K562 (cell line): ENCODE measurements around the gene TFPI. TPM values are rescaled to one million over a fixed set of nuclear protein-coding genes. Genes with fewer than 3 reads are reported as not detected.
A peak's percentile ranks its signal among the peaks of the same experiment; 100 is the strongest.
"Not testable (repeated sequence)": the region's sequence is repeated elsewhere in the genome, so short reads cannot be mapped to it uniquely, and the experiment has no call there.

Experiments used
- ATAC-seq: fragments of 200-7000 bp; cut with Tn5 transposase; 3 replicates; pipeline ENCODE4 v1.9.1; 2020; ENCODE audit warnings: moderate library complexity
- BruUV-seq: library from RNA; stranded (reverse); fragments of 400-500 nt; replicated peaks from 2 replicates; lab custom pipeline; 2021; lab: Mats Ljungman, UMichigan
- CTCF ChIA-PET: fragments of 300-600 bp; formaldehyde crosslinking; extraction: SDS; loops from one replicate; lab custom pipeline; 2021; ENCODE audit warnings: low intra/inter-chr PET ratio; lab: Yijun Ruan, JAX
- POLR2A ChIA-PET: fragments of 300-600, 350-650 bp; sonication (Branson Sonifier 250); formaldehyde crosslinking; extraction: SDS; loops from one replicate; lab custom pipeline; 2021; ENCODE audit warnings: antibody characterized with exemption, inconsistent platforms; lab: Yijun Ruan, JAX
- DNase-seq, 4 experiments: peaks; one replicate each; pipeline versions ENCODE4 v3.0.0 to v3.0.0-alpha.2; 2011 to 2018; ENCODE audit warnings: low spot score in 3 of 4, mixed read lengths in 3 of 4; ENCODE audit errors: extremely low read depth in 1 of 4
- FAIRE-seq: peaks from 2 replicates; lab custom pipeline; 2011; peaks lifted over from hg19 to GRCh38; lab: Jason Lieb, UNC
- H2AFZ ChIP-seq: 2 replicates; pipeline ENCODE4 v1.6.0; 2011; ENCODE audit warnings: low read depth, low read length, control low read depth, inconsistent platforms
- H3K27ac ChIP-seq: fragments of 200-600 bp; 3 replicates; pipeline ENCODE4 v1.8.0; 2011; ENCODE audit warnings: low read depth, mild to moderate bottlenecking, control low read depth, inconsistent platforms, low read length, moderate library complexity, mixed read lengths; ENCODE audit errors: extremely low read depth
- H3K27me3 ChIP-seq, 2 experiments: fragments of 300-600 bp in 1 of 2; 2 replicates in 1 of 2; 3 replicates in 1 of 2; pipeline versions ENCODE4 v1.6.0 to v1.8.0; 2011; ENCODE audit warnings: inconsistent platforms in 2 of 2, low read length in 2 of 2, mild to moderate bottlenecking in 1 of 2, mixed read lengths in 1 of 2, moderate library complexity in 1 of 2; ENCODE audit not compliant: control insufficient read depth in 2 of 2, insufficient read depth in 2 of 2
- H3K36me3 ChIP-seq: fragments of 300-600 bp; 3 replicates; pipeline ENCODE4 v1.8.0; 2011; ENCODE audit warnings: mild to moderate bottlenecking, low read length, inconsistent platforms; ENCODE audit not compliant: control insufficient read depth, insufficient read depth
- H3K4me1 ChIP-seq, 2 experiments: fragments of 200-600 bp in 1 of 2; replicated peaks in 1 of 2; 2 replicates in 1 of 2; 3 replicates in 1 of 2; pipeline versions ENCODE4 v1.5.1 to v1.8.0; 2011; ENCODE audit warnings: inconsistent platforms in 2 of 2, low read length in 2 of 2, mild to moderate bottlenecking in 1 of 2, mixed read lengths in 1 of 2, moderate library complexity in 1 of 2; ENCODE audit not compliant: control insufficient read depth in 2 of 2, insufficient read depth in 2 of 2
- H3K4me2 ChIP-seq: 2 replicates; pipeline ENCODE4 v1.6.1; 2011; ENCODE audit warnings: low read length, control low read depth, inconsistent platforms, mixed read lengths; ENCODE audit not compliant: insufficient read depth
- H3K4me3 ChIP-seq: fragments of 200-600 bp; sonication (generic), shearing (Covaris generic); 2 replicates; pipeline ENCODE4 v1.5.1; 2016; ENCODE audit warnings: control low read depth, inconsistent platforms
- H3K79me2 ChIP-seq: fragments of 200-600 bp; 3 replicates; pipeline ENCODE4 v1.8.0; 2011; ENCODE audit warnings: low read length, inconsistent platforms; ENCODE audit not compliant: control insufficient read depth, insufficient read depth
- H3K9ac ChIP-seq, 2 experiments: 2 replicates each; pipeline versions ENCODE4 v1.6.0 to v1.6.1; 2011; ENCODE audit warnings: low read depth in 2 of 2, low read length in 2 of 2, control low read depth in 1 of 2, inconsistent platforms in 1 of 2, mild to moderate bottlenecking in 1 of 2, mixed read lengths in 1 of 2; ENCODE audit not compliant: insufficient read depth in 1 of 2
- H3K9me1 ChIP-seq: one replicate; pipeline ENCODE4 v1.6.0; 2011; ENCODE audit warnings: inconsistent platforms, mild to moderate bottlenecking, low read length, moderate library complexity; ENCODE audit not compliant: control insufficient read depth, insufficient read depth
- H3K9me3 ChIP-seq: replicated peaks from 2 replicates; pipeline ENCODE4 v1.5.1; 2011; ENCODE audit warnings: low read depth, low read length, inconsistent platforms; ENCODE audit not compliant: control insufficient read depth, insufficient read depth
- H4K20me1 ChIP-seq: replicated peaks from 2 replicates; pipeline ENCODE4 v1.6.1; 2011; ENCODE audit warnings: low read length, inconsistent platforms, mixed read lengths; ENCODE audit not compliant: control insufficient read depth, insufficient read depth
- DMBX1 ChIP-seq: fragments of 250-450 bp; sonication (Bioruptor Pico); IDR thresholded peaks from 2 replicates; pipeline ENCODE4 v1.8.0; 2022; ENCODE audit warnings: inconsistent platforms, mild to moderate bottlenecking, moderate library complexity, borderline replicate concordance
- HNRNPK ChIP-seq: fragments of 200-400 bp; formaldehyde crosslinking; IDR thresholded peaks from one replicate; pipeline ENCODE4 v1.6.1; 2018; ENCODE audit warnings: mild to moderate bottlenecking, low read depth, low read length; ENCODE audit not compliant: poor library complexity, severe bottlenecking
- MBD2 ChIP-seq: sonication (generic); IDR thresholded peaks from 2 replicates; pipeline ENCODE4 v1.6.1; 2016; ENCODE audit warnings: low read depth, borderline replicate concordance
- ZBTB7A ChIP-seq: IDR thresholded peaks from 2 replicates; pipeline ENCODE4 v1.6.1; 2011; ENCODE audit warnings: low read depth, mild to moderate bottlenecking, low read length, moderate library complexity, borderline replicate concordance; ENCODE audit not compliant: control insufficient read depth
- WGBS: fragments of 100-300 bp; shearing (Covaris generic); methylation state at CpG from one replicate; pipeline ENCODE4 v1.1.6; 2016; ENCODE audit warnings: low coverage, mixed read lengths; ENCODE audit not compliant: insufficient coverage; ENCODE audit errors: missing lambda C conversion rate; 5-methylcytosine and 5-hydroxymethylcytosine counted together
- in situ Hi-C: fragments of 300-500 bp; cut with MboI; formaldehyde crosslinking; loops from 4 replicates; pipeline ENCODE4 v1.15.0; 2018; ENCODE audit warnings: inconsistent platforms, mixed read lengths
- intact Hi-C: fragments of 100-400 bp; cut with micrococcal nuclease; formaldehyde crosslinking; loops from 2 replicates; pipeline ENCODE4 v1.14.2; 2022
- polyA plus RNA-seq, 8 experiments: library from polyadenylated mRNA; depleted of rRNA in 4 of 8; stranded (reverse) in 5 of 8; unstranded in 3 of 8; fragments of >200 nt; fragmentation: Nextera tagmentation in 2 of 8; fragmentation: Illumina TruSeq in 1 of 8; extraction: Ambion mirVana in 2 of 8; extraction: Trizol in 1 of 8; gene quantifications; 2 replicates each; pipeline versions ENCODE4 v1.2.1 to v1.2.3, GENCODE V29; 2011 to 2014; ENCODE audit warnings: inconsistent platforms in 1 of 8, missing spikeins in 1 of 8
- total RNA-seq, 7 experiments: library from RNA; depleted of rRNA in 6 of 7; stranded (reverse); fragments of >200 nt in 6 of 7; fragmentation: Illumina TruSeq in 2 of 7; extraction: Trizol in 2 of 7; gene quantifications; 2 replicates each; pipeline versions ENCODE4 v1.2.1 to v1.2.3, GENCODE V29; 2011 to 2021; ENCODE audit warnings: low replicate concordance in 1 of 7
- TF ChIP-seq, protein P1 (sequence below), 2 experiments: fragments of 250-450 bp in 1 of 2; fragments of 450-650 bp in 1 of 2; sonication (Bioruptor Pico) in 1 of 2; IDR thresholded peaks; 2 replicates each; pipeline versions ENCODE4 v1.6.1 to v1.8.0; 2016 to 2021; ENCODE audit warnings: mild to moderate bottlenecking in 2 of 2, moderate library complexity in 2 of 2, missing compliant biosample characterization in 1 of 2, missing genetic modification characterization in 1 of 2

TFPI gene
- total and polyA plus RNA-seq, 9 of the 15 experiments (the other 6 are each of a cell fraction or from before 2014, with no cell fraction given), result 53.5 to 219 (median 100) TPM

DNA sequence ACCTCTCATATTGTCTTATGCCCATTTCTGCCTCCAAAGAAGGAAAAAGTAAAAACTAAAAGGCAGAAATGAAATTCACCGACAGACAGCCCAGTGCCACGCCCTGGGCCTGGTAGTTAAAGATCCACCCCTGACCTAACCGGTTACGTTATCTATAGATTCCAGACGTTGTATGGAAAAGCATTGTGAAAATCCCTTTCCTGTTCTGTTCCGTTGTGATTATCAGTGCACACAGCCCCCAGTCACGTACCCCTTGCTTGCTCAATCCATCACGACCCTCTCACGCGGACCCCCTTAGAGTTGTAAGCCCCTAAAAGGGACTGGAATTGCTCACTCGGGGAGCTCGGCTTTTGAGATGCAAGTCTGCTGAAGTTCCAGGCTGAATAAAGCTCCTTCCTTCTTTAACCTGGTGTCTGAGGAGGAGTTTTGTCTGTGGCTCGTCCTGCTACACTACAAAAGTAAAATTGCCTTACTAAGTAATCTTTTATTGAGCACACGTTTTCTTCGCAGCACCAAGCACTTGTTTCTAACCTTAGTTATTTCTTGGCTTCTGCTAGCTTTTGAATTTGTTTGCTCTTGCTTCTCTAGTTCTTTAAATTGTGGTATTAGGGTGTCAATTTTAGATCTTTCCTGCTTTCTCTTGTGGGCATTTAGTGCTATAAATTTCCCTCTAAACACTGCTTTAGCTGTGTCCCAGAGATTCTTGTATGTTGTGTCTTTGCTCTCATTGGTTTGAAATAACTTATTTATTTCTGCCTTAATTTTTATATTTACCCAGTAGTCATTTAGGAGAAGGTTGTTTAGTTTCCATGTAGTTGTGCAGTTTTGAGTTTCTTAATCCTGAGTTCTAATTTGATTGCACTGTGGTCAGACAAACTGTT, 37.4 kb downstream of the TFPI start (continued):
- TF ChIP-seq, protein P1, sequence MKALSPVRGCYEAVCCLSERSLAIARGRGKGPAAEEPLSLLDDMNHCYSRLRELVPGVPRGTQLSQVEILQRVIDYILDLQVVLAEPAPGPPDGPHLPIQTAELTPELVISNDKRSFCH (CRISPR knock-in tag; IDR thresholded peaks at IDR 0.05), result not testable (repeated sequence)
- TF ChIP-seq, protein P1 (tag; IDR thresholded peaks at IDR 0.05), result 0 out of 2 replicates have a peak, but pooled peaks have one; percentile 63
- TF ChIP-seq ZBTB7A (peak; percentile 96), MBD2 (0 out of 2 replicates have a peak, but pooled peaks have one; percentile 30)

DNA sequence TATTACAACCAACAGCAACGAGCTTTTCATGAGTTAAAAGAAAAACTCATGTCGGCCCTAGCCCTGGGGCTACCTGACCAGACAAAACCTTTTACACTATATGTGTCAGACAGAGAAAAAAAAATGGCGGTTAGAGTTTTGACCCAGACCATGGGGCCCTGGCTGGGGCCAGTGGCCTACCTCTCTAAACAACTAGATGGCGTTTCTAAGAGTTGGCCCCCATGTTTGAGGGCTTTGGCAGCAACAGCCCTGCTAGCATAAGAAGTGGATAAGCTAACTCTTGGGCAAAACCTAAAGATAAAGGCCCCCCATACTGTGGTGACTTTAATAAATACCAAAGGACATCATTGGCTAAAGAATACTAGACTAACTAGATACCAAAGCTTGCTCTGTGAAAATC, 39.3 kb downstream of the TFPI start:
- BruUV-seq, result no TSS peak
- H3K4me1 ChIP-seq, result peaks cover 0 to 4% of the 10 kb centered on the region in 2 experiments; a peak in 2 of 5 replicates
- ATAC-seq (no peak), FAIRE-seq (no peak), DNase-seq (no peak)
- H3K9me3 ChIP-seq, result peaks cover 41% of the 10 kb centered on the region
- no peaks in the 10 kb centered on the region for H4K20me1 ChIP-seq
- H3K36me3 ChIP-seq, result peaks cover 8% of the 10 kb centered on the region
- no peaks in the 10 kb centered on the region for H3K9me1 ChIP-seq
- WGBS, result 96% methylated on average over 4 of the region's 4 CpGs
- no peak overlapping the region for H3K4me3 ChIP-seq
- no peaks in the 10 kb centered on the region for H3K79me2 ChIP-seq
- H3K27ac ChIP-seq, result no peak overlapping the region
- H2AFZ ChIP-seq, result no peak overlapping the region
- in situ Hi-C loops, result loop anchor here (25.0 kb wide), 1 partner anchor 1897 kb away; no protein-coding TSS in a partner anchor
- POLR2A ChIA-PET, result no interaction called here
- TF ChIP-seq DMBX1, result peak; percentile 55; the same call in 1 of the 2 replicates
- TF ChIP-seq HNRNPK, result no peak
- no peaks in the 10 kb centered on the region for H3K27me3 ChIP-seq
- H3K9ac ChIP-seq, result no peak overlapping the region
- no peak overlapping the region for H3K4me2 ChIP-seq
- intact Hi-C loops, result no loop called here
- CTCF ChIA-PET, result no interaction called here
